ENCODE results near the gene TASOR. TPM values are rescaled to one million over a fixed set of nuclear protein-coding genes. Genes with fewer than 3 reads are reported as not detected.

TASOR gene
- total RNA-seq, result 10 to 100 TPM; 43.0 to 44.7 TPM

GRCh38 chr3:56683122-56683817, at the start of gene TASOR:
Gene TASOR (minus strand): TSS chr3:56683265. CDS start chr3:56683006, 259 bp downstream.

Other genes with a start within 250 kb of the TASOR start
- under 1 TPM in 1 of 2 donors, not detected in 1; under 0.01 TPM for gene ERC2, start 214.8 kb downstream of the TASOR start, total RNA-seq
- gene CCDC66, start 126.1 kb downstream of the TASOR start, total RNA-seq, result 10 to 100 TPM; 18.3 to 20.0 TPM
- gene ARHGEF3, start 118.7 kb upstream of the TASOR start, total RNA-seq, result 1 to 10 TPM; 4.5 to 5.0 TPM